HG02885 (cell line): ENCODE results near the gene HIC1.

Experiments
- ATAC-seq: cut with Tn5 transposase; IDR thresholded peaks from one replicate; pipeline ENCODE4 v1.9.1; 2021; ENCODE audit warnings: mild to moderate bottlenecking; ENCODE audit not compliant: unreplicated experiment, poor library complexity

Gene HIC1

DNA sequence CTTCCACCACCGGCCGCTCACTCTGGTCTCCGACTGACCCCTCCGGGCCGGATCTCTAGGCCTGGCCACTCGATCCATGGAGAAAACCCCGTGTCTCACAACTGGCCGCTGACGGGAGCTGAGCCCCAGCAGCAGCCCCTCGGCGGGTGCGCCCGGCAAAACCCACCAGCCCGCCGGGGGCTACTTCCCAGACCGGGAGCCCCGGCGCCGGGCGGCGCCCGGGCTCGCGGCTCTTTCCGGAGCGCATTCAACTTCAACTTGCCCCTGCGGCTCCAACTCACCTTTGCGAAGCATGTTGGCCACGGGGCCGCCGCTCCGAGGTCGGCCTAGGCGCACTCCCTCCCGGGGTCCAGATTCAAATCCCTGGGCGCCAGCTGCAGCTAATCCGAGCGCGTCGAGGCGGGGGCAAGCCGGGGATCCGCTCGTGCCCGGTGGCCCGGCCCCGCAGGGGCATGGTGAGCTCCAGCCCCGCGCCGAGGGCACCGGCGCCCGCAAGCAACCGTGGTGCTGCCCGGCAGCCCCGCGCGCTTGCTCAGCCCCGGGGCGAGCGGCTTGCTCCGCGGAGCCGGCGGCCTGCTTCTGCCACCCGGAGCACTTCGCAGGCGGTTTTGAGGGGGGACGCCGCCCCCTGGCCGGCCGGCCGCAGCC is 30.2 kb upstream of the HIC1 start:
- no peak for ATAC-seq

DNA sequence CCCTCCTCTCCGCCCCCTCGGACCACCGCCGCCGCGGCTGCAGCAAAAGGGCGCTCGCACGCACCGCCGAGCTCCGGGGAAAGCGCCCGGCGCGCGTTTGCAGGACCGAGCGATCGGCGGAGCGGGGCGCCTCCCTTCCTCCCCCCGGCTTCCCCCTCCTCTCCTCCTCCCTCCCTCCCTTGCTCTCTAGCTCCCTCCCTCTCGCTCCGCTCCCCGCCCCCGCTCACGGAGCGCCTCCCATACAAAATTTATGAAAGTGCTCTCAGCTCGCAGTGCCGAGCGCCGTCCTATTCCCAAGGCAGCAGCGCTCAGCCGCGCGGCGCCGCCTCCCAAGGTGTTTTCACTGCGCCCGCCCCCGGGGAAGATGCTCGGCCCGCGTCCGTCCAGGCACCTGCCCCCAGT is 29.7 kb upstream of the HIC1 start, which contains the start of gene RTN4RL1:
TSS of gene RTN4RL1 (minus strand) at position 115 of the 402 bp plus-strand sequence. CDS start 469 bp downstream, outside the sequence.
- ATAC-seq = no peak

DNA sequence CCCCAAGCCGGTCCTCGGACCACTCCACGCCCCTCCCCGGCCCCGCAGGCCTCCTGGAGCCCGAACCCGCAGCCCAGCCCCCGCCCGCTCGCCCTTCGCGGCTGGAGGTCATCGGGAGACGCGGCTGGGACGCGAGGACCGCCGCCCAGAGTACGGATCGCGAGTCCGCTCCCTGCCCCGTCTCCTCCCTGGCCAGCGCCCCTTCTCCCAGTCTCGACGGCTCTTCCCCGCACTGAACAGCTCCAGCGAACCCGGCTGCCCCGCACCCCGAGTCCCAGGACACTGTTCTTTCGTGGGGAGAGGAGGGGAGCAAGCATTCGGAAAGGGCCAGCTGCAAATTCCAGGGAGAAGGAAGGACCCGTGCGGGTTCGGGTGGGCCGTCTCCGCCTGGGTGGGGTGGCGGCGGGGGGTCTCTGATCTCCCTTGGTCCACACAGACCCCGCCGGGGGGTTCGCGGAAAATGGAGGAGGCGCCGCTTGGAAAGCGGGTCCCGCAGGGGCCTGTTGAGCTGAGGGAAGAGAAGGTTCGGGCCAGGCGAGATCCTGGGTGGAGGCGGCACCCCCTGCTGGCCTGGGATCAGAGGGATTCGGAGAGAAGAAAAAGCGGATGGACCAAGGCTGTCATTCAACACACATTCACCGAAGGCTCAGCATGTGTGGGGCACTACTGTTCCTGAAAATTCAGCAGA is 29.1 kb upstream of the HIC1 start:
- ATAC-seq = no peak

DNA sequence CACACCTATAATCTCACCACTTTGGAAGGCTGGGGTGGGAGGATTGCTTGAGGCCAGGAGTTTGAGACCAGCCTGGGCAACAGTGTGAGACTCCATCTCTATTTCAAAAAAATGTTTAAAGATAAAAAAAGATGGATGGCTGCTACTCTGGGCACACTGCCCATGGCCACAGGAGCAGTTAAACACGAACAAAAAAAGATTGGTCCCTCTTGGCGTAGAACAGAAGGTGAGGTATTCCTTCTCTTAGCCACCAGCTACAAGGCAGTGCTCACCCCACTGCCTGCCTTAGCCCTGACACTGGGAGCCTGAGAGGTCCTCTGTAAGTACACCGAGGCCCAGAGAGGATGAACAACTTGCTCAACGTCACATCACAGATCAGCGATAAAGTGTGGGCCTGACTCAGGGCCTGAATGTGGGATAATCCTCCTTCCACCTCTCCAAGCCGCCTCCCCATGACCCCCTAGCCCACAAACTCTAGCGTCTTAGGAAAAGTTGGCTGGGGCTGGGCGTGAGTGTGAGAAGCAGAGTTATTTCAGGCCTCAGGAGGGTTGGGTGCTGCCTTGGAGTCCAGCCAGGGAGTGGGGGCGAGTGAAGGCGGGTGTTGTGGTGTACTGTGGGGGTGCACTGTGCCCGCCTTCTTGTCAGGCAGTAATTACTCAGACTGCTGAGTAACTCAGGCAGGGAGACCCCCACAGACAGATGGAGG is 27.2 kb upstream of the HIC1 start:
- ATAC-seq = no peak

DNA sequence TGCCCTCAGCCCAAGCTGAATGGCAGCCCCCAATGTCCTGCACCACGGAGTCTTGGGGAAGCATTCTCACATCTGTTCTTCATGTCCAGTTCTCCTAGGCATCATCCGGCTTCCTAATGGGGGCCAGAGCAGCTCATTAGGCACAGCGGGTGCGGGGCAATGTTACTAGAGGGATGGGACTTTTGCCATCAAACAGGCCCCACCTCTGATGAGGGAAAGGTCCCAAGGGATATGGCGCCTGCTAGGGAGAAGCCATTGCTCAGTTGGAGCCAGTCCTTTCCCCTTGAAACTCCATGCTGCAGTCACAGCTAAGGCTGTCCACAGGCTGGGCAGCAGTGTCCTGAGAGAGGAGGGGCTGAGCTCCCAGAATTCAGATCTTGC is 26.7 kb upstream of the HIC1 start:
- no peak for ATAC-seq

DNA sequence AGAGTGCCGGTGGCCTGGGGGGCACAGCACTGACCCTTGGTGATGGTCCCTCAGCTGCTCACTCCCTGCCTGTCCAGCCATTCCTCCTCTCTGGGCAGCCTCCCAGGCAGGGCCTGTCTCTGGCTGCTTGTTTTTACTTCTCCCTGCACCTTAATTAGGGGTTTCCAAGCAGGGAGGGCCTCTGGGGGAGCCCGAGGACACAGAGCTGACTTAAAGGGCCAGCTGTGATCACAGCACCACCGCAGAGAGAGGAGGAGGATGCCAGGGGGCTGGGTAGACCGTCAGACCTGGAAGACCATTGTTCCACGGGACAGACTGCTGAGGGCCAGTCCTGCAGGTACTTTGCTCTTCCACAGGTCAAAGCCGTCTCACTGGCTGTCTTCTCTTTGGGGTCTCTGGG is 26.2 kb upstream of the HIC1 start:
- ATAC-seq = no peak

DNA sequence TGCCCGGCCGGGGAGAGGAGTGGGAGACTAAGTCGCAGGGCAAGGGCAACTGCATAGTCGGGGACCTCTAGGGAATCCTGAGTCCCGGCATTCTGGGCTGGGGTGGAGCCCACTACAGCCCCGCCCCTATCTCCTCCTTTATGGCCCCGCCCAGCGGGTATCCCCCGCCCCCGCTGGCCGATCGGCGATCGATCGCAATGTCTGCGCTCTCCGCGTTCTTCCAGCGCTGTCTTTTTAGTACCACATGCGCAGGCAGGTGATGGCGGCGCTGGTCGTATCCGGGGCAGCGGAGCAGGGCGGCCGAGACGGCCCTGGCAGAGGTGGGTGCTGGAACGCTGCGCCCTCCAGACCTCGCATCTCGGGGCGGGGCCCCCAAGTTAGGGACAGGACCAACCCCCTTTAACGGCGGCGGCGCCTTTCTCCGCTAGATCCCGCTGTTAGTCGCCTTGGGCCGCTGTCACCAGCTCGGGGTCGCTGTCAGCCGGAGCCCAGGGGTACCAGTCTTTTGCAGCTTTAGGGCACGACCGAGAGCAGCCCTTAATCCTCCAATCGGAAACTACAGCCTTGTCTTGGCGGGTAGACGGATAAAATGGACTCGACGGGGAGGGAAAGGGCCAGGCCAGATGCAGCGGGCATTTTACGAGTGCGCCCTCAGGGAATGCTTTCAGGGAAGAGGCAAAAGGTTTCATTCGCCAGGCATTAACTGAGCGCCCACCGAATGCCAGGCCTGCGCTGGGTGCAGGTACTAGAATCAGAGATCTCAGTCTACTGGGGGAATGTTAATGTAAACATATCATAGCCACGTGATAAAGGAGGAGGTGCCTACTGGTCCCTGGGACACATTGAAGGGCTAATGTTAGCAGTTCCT is 24.8 kb upstream of the HIC1 start, which contains the start of gene DPH1:
TSS of gene DPH1 (plus strand) at position 243 of the 868 bp plus-strand sequence. CDS start at position 260, 17 bp downstream.
- ATAC-seq = peak; percentile 74

DNA sequence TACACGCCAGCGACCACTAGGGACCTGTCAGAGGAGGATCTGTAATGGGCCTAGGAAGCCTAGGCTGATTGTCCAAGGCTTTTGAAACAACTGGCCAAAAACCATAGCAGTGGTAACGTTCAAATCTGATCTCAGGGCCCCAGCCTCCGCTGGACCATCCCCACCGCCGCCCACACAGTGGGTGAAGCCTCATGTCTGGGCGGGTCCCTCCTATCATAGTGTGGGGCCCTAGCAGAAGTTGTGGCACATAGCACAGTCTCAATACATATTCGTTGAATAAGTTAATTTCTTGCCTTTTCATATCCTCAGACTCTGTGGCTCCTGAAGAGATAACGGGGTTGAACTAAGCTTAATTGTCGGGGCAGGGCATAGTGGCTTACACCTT is 24.1 kb upstream of the HIC1 start:
- no peak for ATAC-seq

DNA sequence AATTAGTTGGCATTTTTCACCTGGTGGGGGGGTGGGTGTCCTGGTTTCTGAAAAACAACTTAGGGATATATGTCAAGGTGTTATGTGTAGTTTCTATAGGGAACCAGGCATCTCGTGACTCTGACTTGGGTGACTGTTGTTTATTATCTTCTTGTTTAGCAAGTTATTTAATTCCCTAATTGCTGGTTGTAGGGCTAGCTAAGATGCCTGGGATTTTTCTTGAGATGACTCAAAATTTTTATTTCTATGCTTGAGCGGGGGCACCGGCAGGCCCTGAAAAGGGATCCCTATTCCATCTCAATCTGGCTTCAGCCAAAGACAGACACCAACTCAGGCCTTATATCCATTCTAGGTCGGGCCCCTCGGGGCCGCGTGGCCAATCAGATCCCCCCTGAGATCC is 21.8 kb upstream of the HIC1 start:
- no peak for ATAC-seq

DNA sequence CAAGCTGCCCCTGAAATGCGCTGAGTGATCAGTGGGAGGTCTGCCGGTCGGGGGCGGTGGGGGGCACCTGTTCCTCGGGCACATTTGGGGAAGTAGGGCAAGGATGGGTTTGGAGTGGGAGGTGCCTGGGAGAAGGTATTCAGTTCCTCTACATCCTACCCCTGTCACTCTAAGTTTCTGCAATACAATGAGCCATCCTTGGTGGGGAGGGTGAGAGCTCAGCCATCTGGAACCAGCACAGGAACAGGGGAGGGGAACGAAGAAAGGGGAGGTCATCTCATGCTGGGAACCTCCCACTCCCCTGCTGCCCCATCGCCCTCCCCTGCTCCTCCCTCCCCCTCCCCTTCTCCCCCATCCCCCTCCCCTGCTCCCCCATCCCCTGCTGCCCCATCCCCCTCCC is 20.7 kb upstream of the HIC1 start:
- ATAC-seq = no peak

DNA sequence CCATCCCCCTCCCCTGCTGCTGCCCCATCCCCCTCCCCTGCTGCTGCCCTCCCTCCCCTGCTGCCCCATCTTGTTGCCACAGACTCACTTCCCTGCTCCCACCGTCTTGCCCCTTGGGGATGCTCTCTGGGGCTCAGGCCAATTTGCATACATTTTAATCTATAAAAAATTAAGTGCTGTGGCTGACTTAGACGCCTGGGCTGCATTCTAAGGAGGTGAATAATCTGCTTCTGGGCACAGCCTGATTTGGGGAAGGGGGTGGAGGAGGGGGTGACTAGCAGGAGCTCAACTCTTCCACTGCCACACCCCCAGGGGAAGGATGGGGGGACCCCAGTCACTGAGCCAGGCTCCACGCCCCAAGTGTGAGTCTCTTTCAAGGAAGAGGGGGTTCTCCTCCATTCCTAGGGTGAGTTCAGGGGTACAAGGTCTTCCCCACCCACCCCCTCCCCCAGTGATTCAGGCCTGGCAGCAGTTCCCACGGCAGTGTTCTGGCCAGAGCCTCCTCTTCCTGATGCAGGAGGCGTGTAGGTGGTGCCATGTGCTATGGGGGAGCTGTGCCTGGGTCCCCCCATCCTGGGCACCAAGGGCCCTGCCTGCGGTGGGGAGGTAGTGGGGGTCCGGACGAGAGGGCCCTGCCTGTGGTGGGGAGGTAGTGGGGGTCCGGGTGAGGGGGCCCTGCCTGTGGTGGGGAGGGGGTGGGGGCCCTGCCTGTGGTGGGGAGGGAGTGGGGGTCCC is 19.9 kb upstream of the HIC1 start:
- ATAC-seq = no peak

DNA sequence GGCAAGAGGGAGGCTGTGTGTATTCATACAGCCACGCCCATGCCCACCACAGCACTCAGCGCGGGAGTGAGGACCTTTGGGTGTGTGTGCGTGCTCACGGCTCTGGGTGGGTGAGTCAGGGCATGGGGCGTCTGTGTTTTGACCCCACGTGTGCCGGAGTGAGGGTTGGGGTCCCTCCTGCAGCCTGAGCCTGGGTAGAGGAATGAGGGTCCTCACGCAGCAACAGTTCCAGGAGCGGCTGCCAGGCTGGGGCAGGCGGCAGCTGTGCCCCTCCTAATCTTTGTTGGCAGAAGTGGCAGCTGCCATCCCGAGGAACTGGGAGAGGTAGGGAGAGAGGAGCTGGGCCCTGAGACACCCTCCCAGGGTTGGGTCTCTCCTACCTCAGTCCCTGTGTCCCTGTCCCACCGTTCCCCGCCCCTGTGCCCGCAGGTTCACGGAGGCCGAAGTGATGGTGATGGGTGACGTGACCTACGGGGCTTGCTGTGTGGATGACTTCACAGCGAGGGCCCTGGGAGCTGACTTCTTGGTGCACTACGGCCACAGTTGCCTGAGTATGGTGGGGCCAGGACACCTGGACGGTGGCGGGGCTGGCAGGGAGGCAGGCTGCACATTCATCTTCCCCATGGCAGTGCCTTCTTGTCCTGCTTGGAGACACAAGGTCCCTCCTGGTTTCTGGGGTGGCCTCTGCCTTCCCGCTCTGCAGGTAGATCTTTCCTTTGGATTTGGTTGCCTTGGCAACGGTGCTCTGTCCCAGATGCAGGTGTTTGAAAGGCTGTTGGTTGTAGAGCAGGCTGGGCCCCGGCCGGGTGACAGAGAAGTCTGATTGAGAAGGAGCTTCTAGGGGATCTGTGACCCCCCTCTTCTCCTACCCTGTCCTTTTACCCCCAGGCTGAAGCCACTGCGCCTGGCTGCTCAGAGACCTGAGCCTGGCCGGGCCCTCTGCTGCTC is 19.1 kb upstream of the HIC1 start:
- ATAC-seq = no peak

DNA sequence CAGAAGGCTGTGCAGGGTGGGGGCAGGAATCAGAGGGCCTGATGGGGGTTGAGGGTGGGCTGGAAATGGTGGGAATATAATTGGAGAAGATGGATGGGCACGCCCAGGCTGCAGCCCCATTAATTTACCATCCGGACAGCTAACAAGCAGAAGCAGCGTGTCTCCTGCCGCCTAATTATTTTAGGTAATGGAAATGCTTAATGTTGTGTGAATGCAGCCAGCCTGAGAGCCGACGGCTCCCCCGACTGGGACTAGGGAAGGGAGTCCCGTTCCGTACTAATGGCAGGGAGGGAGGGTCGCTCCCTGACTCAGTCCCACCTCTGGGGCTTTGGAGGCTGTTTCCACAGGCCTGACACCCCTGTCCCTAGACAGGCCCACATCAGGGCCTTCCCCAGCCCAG is 17.7 kb upstream of the HIC1 start:
- ATAC-seq = no peak

DNA sequence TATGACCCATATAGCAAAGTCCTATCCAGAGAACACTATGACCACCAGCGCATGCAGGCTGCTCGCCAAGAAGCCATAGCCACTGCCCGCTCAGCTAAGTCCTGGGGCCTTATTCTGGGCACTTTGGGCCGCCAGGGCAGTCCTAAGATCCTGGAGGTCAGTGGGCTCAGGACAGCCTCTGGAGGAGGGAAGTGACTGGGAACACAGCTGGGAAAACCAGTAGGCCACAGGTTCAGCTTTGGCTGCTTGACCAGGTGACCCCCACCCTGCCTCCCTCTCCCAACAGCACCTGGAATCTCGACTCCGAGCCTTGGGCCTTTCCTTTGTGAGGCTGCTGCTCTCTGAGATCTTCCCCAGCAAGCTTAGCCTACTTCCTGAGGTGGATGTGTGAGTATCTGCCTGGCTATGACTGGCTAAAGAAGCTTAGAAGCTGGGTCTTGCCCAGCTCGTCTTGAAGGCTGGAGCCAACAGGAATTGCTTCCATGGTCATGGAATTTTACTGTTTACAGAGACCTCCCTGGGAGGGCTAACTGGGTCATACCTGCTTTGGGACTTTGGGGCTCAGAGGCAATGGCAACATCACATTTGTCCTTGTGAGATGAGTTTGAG is 14.6 kb upstream of the HIC1 start:
- no peak for ATAC-seq

DNA sequence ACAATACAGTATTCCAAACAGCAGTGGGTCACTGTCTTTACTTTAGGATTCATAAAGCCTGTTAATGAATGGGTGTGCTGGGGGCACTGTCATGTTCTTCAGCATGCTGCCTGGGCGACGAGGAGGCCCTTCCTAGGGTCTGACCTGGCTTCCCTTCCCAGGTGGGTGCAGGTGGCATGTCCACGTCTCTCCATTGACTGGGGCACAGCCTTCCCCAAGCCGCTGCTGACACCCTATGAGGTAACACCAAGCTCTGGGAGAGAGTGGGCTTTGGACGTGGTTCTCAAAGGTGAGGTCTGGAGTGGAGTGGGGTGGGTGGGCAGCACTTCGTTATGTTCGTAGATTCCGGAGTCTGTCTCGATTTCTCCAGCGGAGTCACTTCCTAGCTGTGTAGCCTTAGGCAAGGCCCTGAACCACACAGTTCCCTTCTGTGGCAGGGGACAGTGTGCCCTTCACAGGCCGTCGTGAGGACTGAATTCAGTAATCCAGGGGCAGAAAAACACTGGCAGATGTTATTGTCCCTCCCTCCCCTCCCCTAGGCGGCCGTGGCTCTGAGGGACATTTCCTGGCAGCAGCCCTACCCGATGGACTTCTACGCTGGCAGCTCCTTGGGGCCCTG is 13.9 kb upstream of the HIC1 start:
- ATAC-seq = no peak

DNA sequence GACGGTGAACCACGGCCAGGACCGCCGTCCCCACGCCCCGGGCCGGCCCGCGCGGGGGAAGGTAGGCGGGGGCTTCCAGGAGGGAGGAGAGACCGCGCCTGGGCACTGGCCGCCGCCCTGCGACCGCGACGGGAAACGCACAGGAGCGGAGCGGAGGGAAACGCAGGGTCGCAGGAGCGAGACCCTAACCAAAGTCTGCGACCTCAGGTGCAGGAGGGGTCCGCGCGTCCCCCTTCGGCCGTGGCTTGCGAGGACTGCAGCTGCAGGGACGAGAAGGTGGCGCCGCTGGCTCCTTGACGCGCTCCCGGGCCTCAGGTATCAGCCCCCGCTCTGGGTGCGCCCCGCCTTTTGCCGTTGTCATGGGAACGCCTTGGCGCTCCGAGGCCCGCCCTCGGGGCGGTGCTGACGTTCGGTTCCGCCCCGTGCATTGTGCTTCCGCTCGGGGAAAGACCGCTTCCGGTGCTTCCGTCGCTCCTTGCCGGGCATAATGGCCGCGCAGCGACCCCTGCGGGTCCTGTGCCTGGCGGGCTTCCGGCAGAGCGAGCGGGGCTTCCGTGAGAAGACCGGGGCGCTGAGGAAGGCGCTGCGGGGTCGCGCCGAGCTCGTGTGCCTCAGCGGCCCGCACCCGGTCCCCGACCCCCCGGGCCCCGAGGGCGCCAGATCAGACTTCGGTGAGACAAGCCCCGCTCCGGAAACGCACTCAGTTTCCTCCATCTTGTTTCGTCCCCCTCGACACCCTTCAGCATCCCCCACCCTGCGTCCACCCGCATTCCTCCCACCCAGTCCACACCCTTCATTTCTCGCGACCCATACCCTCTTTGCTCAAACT is 13.1 kb upstream of the HIC1 start, which contains the start of gene OVCA2:
TSS of gene OVCA2 (plus strand) at position 462 of the 829 bp plus-strand sequence. CDS start at position 488, 26 bp downstream.
- peak; percentile 89 for ATAC-seq

DNA sequence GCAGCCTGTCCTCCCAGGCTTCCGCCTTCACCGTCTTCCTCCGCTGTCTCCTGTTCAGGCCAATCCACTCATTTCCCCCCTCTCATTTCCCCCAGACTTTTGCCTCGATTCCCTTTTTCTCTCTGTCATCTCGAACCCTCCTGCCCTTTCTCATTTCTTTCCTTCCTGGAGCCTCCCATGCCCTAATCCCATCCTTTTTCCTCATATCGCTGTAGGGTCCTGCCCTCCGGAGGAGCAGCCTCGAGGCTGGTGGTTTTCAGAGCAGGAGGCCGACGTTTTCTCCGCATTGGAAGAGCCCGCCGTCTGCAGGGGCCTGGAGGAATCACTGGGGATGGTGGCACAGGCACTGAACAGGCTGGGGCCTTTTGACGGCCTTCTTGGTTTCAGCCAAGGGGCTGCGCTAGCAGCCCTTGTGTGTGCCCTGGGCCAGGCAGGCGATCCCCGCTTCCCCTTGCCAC is 12.5 kb upstream of the HIC1 start:
- ATAC-seq = no peak
